HG03571 (cell line): ENCODE measurements around the gene ZGRF1.
"Not testable (repeated sequence)": the region's sequence is repeated elsewhere in the genome, so short reads cannot be mapped to it uniquely, and the experiment has no call there.

Source experiments
- ATAC-seq: cut with Tn5 transposase; IDR thresholded peaks from one replicate; pipeline ENCODE4 v1.9.1; 2021; ENCODE audit not compliant: unreplicated experiment

Gene ZGRF1

GRCh38 chr4:112516471-112517066, 120.1 kb downstream of the ZGRF1 start:
- ATAC-seq, result peak; percentile 34

- ATAC-seq, result no peak
Observed at GRCh38 chr4:112516066-112516470, 120.6 kb downstream of the ZGRF1 start, which contains the start of gene NEUROG2. TSS of gene NEUROG2 (minus strand) at chr4:112516180. CDS start at chr4:112515475, 705 bp downstream.

- peak; percentile 34 for ATAC-seq
Observed at GRCh38 chr4:112515198-112516065, 121.3 kb downstream of the ZGRF1 start.

GRCh38 chr4:112514647-112515197, 122.0 kb downstream of the ZGRF1 start:
- peak; percentile 4 for ATAC-seq

GRCh38 chr4:112513971-112514646, 122.6 kb downstream of the ZGRF1 start:
- ATAC-seq, result peak; percentile 2

- ATAC-seq, result no peak
Observed at GRCh38 chr4:112511803-112512118, 124.9 kb downstream of the ZGRF1 start.

GRCh38 chr4:112511093-112511802, 125.5 kb downstream of the ZGRF1 start:
- ATAC-seq, result no peak

GRCh38 chr4:112510291-112511092, 126.2 kb downstream of the ZGRF1 start:
- ATAC-seq, result no peak

GRCh38 chr4:112509243-112510141, 127.2 kb downstream of the ZGRF1 start:
- ATAC-seq, result no peak

- ATAC-seq, result no peak
Observed at GRCh38 chr4:112508356-112508755, 128.4 kb downstream of the ZGRF1 start.

GRCh38 chr4:112504807-112505206, 131.9 kb downstream of the ZGRF1 start:
- no peak for ATAC-seq

- ATAC-seq, result no peak
Observed at GRCh38 chr4:112502871-112503270, 133.8 kb downstream of the ZGRF1 start.

GRCh38 chr4:112492321-112492720, 144.4 kb downstream of the ZGRF1 start:
- no peak for ATAC-seq

GRCh38 chr4:112490808-112491207, 145.9 kb downstream of the ZGRF1 start:
- ATAC-seq, result not testable (repeated sequence)
